Naive thymus-derived CD4-positive, alpha-beta T cell (primary cell): Measurements from ENCODE around the gene DYNC2LI1. TPM values are rescaled to one million over a fixed set of nuclear protein-coding genes. Genes with fewer than 3 reads are reported as not detected.

Experiments used
- ATAC-seq: fragments of 150-1000 bp; cut with Tn5 transposase; 2 replicates; pipeline ENCODE4 v1.10.0; 2021; ENCODE audit warnings: mild to moderate bottlenecking, moderate library complexity
- CTCF ChIA-PET: fragments of 350-600 bp; sonication (Branson Sonifier 250); formaldehyde crosslinking; loops from one replicate; lab custom pipeline; 2021; ENCODE audit warnings: antibody characterized with exemption; lab: Charles Lee
- POLR2A ChIA-PET: fragments of 350-600 bp; sonication (Branson Sonifier 250); formaldehyde crosslinking; loops from one replicate; lab custom pipeline; 2021; ENCODE audit warnings: antibody characterized with exemption, inconsistent platforms; lab: Charles Lee
- DNase-seq, 9 donors: peaks; one replicate each; pipeline versions ENCODE4 v3.0.0 to v3.0.0-alpha.2; 2020 to 2022; ENCODE audit warnings: mixed read lengths in 1 of 9
- H3K27ac ChIP-seq: one replicate; pipeline ENCODE4 v1.7.0; 2013; ENCODE audit warnings: mild to moderate bottlenecking, low read depth, low read length, moderate library complexity
- H3K27me3 ChIP-seq, 2 donors: one replicate each; pipeline ENCODE4 v1.7.0; 2013; ENCODE audit warnings: low read length in 2 of 2, mild to moderate bottlenecking in 2 of 2, moderate library complexity in 2 of 2; ENCODE audit not compliant: control insufficient read depth in 2 of 2, insufficient read depth in 2 of 2
- H3K36me3 ChIP-seq, 3 experiments: 1 replicate in 2 of 3; 2 replicates in 1 of 3; pipeline ENCODE4 v1.7.0; 2013; ENCODE audit warnings: low read length in 3 of 3, mild to moderate bottlenecking in 3 of 3, moderate library complexity in 1 of 3; ENCODE audit not compliant: insufficient read depth in 3 of 3, control insufficient read depth in 2 of 3
- H3K4me1 ChIP-seq, 2 donors: one replicate each; pipeline ENCODE4 v1.7.0; 2013; ENCODE audit warnings: low read length in 2 of 2, mild to moderate bottlenecking in 2 of 2, moderate library complexity in 1 of 2; ENCODE audit not compliant: control insufficient read depth in 2 of 2, insufficient read depth in 2 of 2
- H3K4me3 ChIP-seq: 2 replicates; pipeline ENCODE4 v1.7.0; 2013; ENCODE audit warnings: mild to moderate bottlenecking, low read length
- H3K9me3 ChIP-seq, 3 experiments: 1 replicate in 2 of 3; 2 replicates in 1 of 3; pipeline ENCODE4 v1.7.0; 2013; ENCODE audit warnings: low read length in 3 of 3; ENCODE audit not compliant: control insufficient read depth in 2 of 3
- H3K27ac Mint-ChIP-seq, 9 donors: one replicate each; pipeline ENCODE4 v1.8.0; 2020 to 2022; ENCODE audit warnings: mixed read lengths in 9 of 9, mild to moderate bottlenecking in 8 of 9, moderate library complexity in 5 of 9, inconsistent platforms in 2 of 9
- H3K27me3 Mint-ChIP-seq, 5 donors: one replicate each; pipeline ENCODE4 v1.8.0; 2021 to 2022; ENCODE audit warnings: mixed read lengths in 5 of 5, mild to moderate bottlenecking in 1 of 5
- H3K36me3 Mint-ChIP-seq, 5 donors: one replicate each; pipeline ENCODE4 v1.8.0; 2020 to 2022; ENCODE audit warnings: mixed read lengths in 5 of 5, mild to moderate bottlenecking in 3 of 5, inconsistent platforms in 1 of 5
- H3K4me1 Mint-ChIP-seq, 7 donors: one replicate each; pipeline ENCODE4 v1.8.0; 2020 to 2022; ENCODE audit warnings: mixed read lengths in 7 of 7, mild to moderate bottlenecking in 3 of 7, inconsistent platforms in 1 of 7
- H3K4me3 Mint-ChIP-seq, 10 donors: one replicate each; pipeline ENCODE4 v1.8.0; 2020 to 2022; ENCODE audit warnings: mild to moderate bottlenecking in 10 of 10, mixed read lengths in 10 of 10, moderate library complexity in 6 of 10, inconsistent platforms in 2 of 10
- H3K9me3 Mint-ChIP-seq, 11 donors: one replicate each; pipeline ENCODE4 v1.8.0; 2020 to 2022; ENCODE audit warnings: mixed read lengths in 11 of 11, mild to moderate bottlenecking in 4 of 11, inconsistent platforms in 1 of 11, moderate library complexity in 1 of 11
- intact Hi-C, 2 donors: fragments of 100-400 bp; cut with micrococcal nuclease; formaldehyde crosslinking; loops; one replicate each; pipeline ENCODE4 v1.15.1; 2023
- polyA plus RNA-seq, 2 donors: library from polyadenylated mRNA; unstranded; fragments of 300-500 nt; fragmentation: Illumina TruSeq; gene quantifications; one replicate each; pipeline ENCODE4 v1.2.3, GENCODE V29; 2021
- total RNA-seq, 6 experiments: library from RNA in 5 of 6; stranded (reverse) in 5 of 6; gene quantifications; 1 replicate in 5 of 6; 2 replicates in 1 of 6; pipeline ENCODE4 v1.2.3 and lab custom pipeline; 2021 to 2026

DYNC2LI1 gene
- total and polyA plus RNA-seq, 7 experiments from 2014 or later, result 1.9 to 7.8 (median 5.4) TPM

- no peak overlapping the region for H3K4me3 ChIP-seq
- H3K27ac Mint-ChIP-seq, result no peak overlapping the region
- peaks cover 16 to 26% (median 21%) of the 10 kb centered on the region in 5 donors for H3K27me3 Mint-ChIP-seq
- DNase-seq (no peak), ATAC-seq (no peak)
- H3K36me3 ChIP-seq, result no peaks in the 10 kb centered on the region
- CTCF ChIA-PET, result no interaction called here
- H3K9me3 ChIP-seq, result no peaks in the 10 kb centered on the region
- peaks cover 0 to 9% (median 0%) of the 10 kb centered on the region in 11 donors for H3K9me3 Mint-ChIP-seq
- POLR2A ChIA-PET, result no interaction called here
- intact Hi-C loops, result no loop called here
- H3K4me3 Mint-ChIP-seq, result no peak overlapping the region
- no peak overlapping the region for H3K27ac ChIP-seq
- H3K4me1 Mint-ChIP-seq, result no peaks in the 10 kb centered on the region
- no peaks in the 10 kb centered on the region for H3K27me3 ChIP-seq
- peaks cover 0 to 3% (median 0%) of the 10 kb centered on the region in 5 donors for H3K36me3 Mint-ChIP-seq
- H3K4me1 ChIP-seq, result no peaks in the 10 kb centered on the region
These were observed 45.8 kb downstream of the DYNC2LI1 start for GRCh38 chr2:43819491-43820163.

GRCh38 chr2:43822839-43823238 is 49.0 kb downstream of the DYNC2LI1 start:
- Mint-ChIP-seq H3K27ac (no peak overlapping the region), H3K4me1 (no peaks in the 10 kb centered on the region), H3K36me3 (peaks cover 0 to 3% (median 0%) of the 10 kb centered on the region in 5 donors), H3K9me3 (peaks cover 0 to 4% (median 0%) of the 10 kb centered on the region in 11 donors), H3K27me3 (peaks cover 19 to 30% (median 21%) of the 10 kb centered on the region in 5 donors), H3K4me3 (no peak overlapping the region)
- H3K4me1 ChIP-seq, result no peaks in the 10 kb centered on the region
- no peaks in the 10 kb centered on the region for H3K36me3 ChIP-seq
- no peak for ATAC-seq
- intact Hi-C loops, result no loop called here
- H3K27me3 ChIP-seq, result no peaks in the 10 kb centered on the region
- CTCF ChIA-PET, result no interaction called here
- no peak overlapping the region for H3K27ac ChIP-seq
- POLR2A ChIA-PET, result no interaction called here
- no peak overlapping the region for H3K4me3 ChIP-seq
- H3K9me3 ChIP-seq, result no peaks in the 10 kb centered on the region
- no peak for DNase-seq

- Histone ChIP-seq H3K9me3 (no peaks in the 10 kb centered on the region), H3K4me3 (no peak overlapping the region), H3K36me3 (no peaks in the 10 kb centered on the region), H3K4me1 (no peaks in the 10 kb centered on the region), H3K27ac (no peak overlapping the region), H3K27me3 (no peaks in the 10 kb centered on the region)
- ChIA-PET POLR2A (no interaction called here), CTCF (no interaction called here)
- Mint-ChIP-seq H3K4me3 (no peak overlapping the region), H3K9me3 (peaks cover 0 to 4% (median 0%) of the 10 kb centered on the region in 11 donors), H3K27me3 (peaks cover 19 to 33% (median 21%) of the 10 kb centered on the region in 5 donors), H3K36me3 (peaks cover 0 to 3% (median 0%) of the 10 kb centered on the region in 5 donors), H3K4me1 (no peaks in the 10 kb centered on the region), H3K27ac (no peak overlapping the region)
- intact Hi-C loops, result no loop called here
- ATAC-seq (no peak), DNase-seq (no peak)
These were observed 49.9 kb downstream of the DYNC2LI1 start for GRCh38 chr2:43823751-43824150.

- Histone ChIP-seq H3K9me3 (no peaks in the 10 kb centered on the region), H3K27me3 (no peaks in the 10 kb centered on the region), H3K4me3 (no peak overlapping the region), H3K4me1 (no peaks in the 10 kb centered on the region), H3K27ac (no peak overlapping the region), H3K36me3 (no peaks in the 10 kb centered on the region)
- Mint-ChIP-seq H3K4me1 (no peaks in the 10 kb centered on the region), H3K27me3 (peaks cover 21 to 36% (median 24%) of the 10 kb centered on the region in 5 donors), H3K36me3 (peaks cover 0 to 3% (median 0%) of the 10 kb centered on the region in 5 donors), H3K9me3 (peaks cover 0 to 4% (median 0%) of the 10 kb centered on the region in 11 donors), H3K4me3 (no peak overlapping the region), H3K27ac (no peak overlapping the region)
- ATAC-seq (no peak), DNase-seq (no peak)
- POLR2A ChIA-PET, result no interaction called here
- intact Hi-C loops, result no loop called here
- CTCF ChIA-PET, result no interaction called here
These were observed 50.7 kb downstream of the DYNC2LI1 start for GRCh38 chr2:43824512-43824911.

GRCh38 chr2:43824951-43825493 is 51.2 kb downstream of the DYNC2LI1 start:
- Mint-ChIP-seq H3K4me3 (no peak overlapping the region), H3K4me1 (no peaks in the 10 kb centered on the region), H3K36me3 (peaks cover 0 to 3% (median 0%) of the 10 kb centered on the region in 5 donors), H3K9me3 (peaks cover 0 to 4% (median 0%) of the 10 kb centered on the region in 11 donors), H3K27me3 (peaks cover 26 to 41% (median 26%) of the 10 kb centered on the region in 5 donors), H3K27ac (no peak overlapping the region)
- DNase-seq, result no peak
- H3K4me1 ChIP-seq, result no peaks in the 10 kb centered on the region
- H3K27me3 ChIP-seq, result no peaks in the 10 kb centered on the region
- POLR2A ChIA-PET, result no interaction called here
- no peaks in the 10 kb centered on the region for H3K36me3 ChIP-seq
- no peak for ATAC-seq
- no peak overlapping the region for H3K27ac ChIP-seq
- H3K4me3 ChIP-seq, result no peak overlapping the region
- no peaks in the 10 kb centered on the region for H3K9me3 ChIP-seq
- intact Hi-C loops, result no loop called here
- CTCF ChIA-PET, result interaction anchor here (0.6 kb wide), 1 partner anchor 569 kb away, joined by 3 read pairs; no protein-coding TSS in a partner anchor

- no peak overlapping the region for H3K27ac ChIP-seq
- H3K4me3 Mint-ChIP-seq, result no peak overlapping the region
- no peak overlapping the region for H3K27ac Mint-ChIP-seq
- H3K27me3 ChIP-seq, result no peaks in the 10 kb centered on the region
- intact Hi-C loops, result no loop called here
- no peaks in the 10 kb centered on the region for H3K4me1 ChIP-seq
- H3K9me3 Mint-ChIP-seq, result peaks cover 0 to 3% (median 0%) of the 10 kb centered on the region in 11 donors
- DNase-seq (no peak), ATAC-seq (no peak)
- H3K27me3 Mint-ChIP-seq, result peaks cover 26 to 46% (median 32%) of the 10 kb centered on the region in 5 donors
- POLR2A ChIA-PET, result no interaction called here
- peaks cover 0 to 3% (median 0%) of the 10 kb centered on the region in 5 donors for H3K36me3 Mint-ChIP-seq
- no peaks in the 10 kb centered on the region for H3K9me3 ChIP-seq
- CTCF ChIA-PET, result no interaction called here
- H3K36me3 ChIP-seq, result no peaks in the 10 kb centered on the region
- no peak overlapping the region for H3K4me3 ChIP-seq
- peaks cover 0 to 3% (median 0%) of the 10 kb centered on the region in 7 donors for H3K4me1 Mint-ChIP-seq
These were observed 52.0 kb downstream of the DYNC2LI1 start for GRCh38 chr2:43825841-43826240.
